ENCODE data around the gene ASIC4.

GRCh38 chr2:219556413-219556812 lies 42.1 kb downstream of the ASIC4 start:
- TF ChIP-seq CTCF (IDR thresholded peaks at IDR 0.05; ENCODE audit: insufficient read depth, low read length, poor library complexity, severe bottlenecking) (no peak), EZH2phosphoT487 (conservative IDR thresholded peaks at IDR 0.05; ENCODE audit: low read length) (no peak)
